SHP77 treated with DMSO at 0.1 percent for 48 hours (cell line): ENCODE results near the gene LYZ.
"Not testable (repeated sequence)": the region's sequence is repeated elsewhere in the genome, so short reads cannot be mapped to it uniquely, and the experiment has no call there.

Source experiments
- DNase-seq: peaks from one replicate; lab custom pipeline; 2025; lab: John Stamatoyannopoulos, UW

LYZ gene

DNA sequence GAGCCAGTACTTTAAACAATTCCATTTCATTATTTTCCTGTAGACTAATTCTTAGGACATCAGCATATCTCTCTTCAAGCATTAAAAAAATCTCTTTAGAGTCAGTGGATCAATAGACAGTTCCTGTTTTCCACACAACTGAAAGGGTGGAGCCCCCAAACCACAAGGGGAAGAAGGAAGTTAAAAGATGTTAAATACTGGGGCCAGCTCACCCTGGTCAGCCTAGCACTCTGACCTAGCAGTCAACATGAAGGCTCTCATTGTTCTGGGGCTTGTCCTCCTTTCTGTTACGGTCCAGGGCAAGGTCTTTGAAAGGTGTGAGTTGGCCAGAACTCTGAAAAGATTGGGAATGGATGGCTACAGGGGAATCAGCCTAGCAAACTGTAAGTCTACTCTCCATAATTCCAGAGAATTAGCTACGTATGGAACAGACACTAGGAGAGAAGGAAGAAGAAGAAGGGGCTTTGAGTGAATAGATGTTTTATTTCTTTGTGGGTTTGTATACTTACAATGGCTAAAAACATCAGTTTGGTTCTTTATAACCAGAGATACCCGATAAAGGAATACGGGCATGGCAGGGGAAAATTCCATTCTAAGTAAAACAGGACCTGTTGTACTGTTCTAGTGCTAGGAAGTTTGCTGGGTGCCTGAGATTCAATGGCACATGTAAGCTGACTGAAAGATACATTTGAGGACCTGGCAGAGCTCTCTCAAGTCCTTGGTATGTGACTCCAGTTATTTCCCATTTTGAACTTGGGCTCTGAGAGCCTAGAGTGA, at the start of gene LYZ:
Gene LYZ (plus strand): TSS at position 220 of the 777 bp plus-strand sequence. CDS start 28 bp downstream, at position 248.
- no peak for DNase-seq

- no peak for DNase-seq
These were observed 49.2 kb upstream of the LYZ start for GRCh38 chr12:69298947-69299346.

DNA sequence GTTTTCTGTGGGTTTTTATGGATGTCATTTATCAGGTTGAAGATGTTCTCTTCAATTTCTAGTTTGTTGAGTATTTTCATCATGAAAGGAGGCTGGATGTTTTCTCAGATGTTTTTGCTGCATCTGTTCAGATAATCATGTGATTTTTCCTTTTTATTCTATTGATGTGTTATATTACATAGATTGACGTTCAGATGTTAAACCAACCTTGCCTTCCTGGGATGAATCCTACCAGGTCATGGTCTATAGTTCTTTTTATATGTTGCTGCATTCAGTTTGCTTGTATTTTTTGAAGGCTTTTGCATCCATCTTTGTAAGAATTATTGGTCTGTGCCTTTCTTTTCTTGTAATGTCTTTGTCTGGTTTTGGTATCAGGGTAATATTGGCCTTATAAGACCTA, 43.9 kb upstream of the LYZ start:
- no peak for DNase-seq

DNA sequence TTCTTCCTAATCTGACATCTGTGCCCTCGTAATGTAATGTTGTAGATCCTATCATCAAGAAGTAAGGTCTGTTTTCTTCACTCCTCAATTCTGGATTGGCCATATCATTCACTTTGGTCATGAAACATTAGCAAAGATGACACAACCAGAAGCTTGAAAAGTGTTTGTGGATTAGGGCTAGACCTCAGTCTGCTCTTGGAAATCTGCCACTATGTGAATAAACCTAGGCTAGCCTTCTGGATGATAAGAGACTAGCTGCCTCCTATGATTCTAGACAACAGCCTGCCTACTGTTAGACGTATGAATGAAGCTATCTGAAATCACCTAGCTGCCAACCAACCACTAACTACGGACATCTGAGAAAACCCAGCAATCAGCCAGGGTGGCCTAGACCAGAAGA, 38.7 kb upstream of the LYZ start:
- no peak for DNase-seq

- DNase-seq, result no peak
These were observed 35.0 kb upstream of the LYZ start for GRCh38 chr12:69313209-69313608.

DNA sequence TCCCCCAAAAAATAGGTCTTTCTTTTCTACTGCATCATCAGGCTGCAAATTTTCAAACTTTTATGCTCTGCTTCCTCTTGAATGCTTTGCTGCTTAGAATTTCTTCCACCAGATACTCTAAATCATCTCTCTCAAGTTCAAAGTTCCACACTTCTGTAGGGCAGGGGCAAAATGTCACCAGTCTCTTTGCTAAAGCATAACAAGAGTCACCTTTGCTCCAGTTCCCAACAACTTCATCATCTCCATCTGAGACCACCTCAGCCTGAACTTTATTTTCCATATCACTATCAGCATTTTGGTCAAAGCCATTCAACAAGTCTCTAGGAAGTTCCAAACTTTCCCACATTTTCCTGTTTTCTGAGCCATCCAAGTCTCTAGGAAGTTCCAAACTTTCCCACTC, 31.4 kb upstream of the LYZ start:
- DNase-seq, result not testable (repeated sequence)

- DNase-seq, result not testable (repeated sequence)
These were observed 30.9 kb upstream of the LYZ start for GRCh38 chr12:69317233-69317632.

- DNase-seq, result no peak
These were observed 30.0 kb upstream of the LYZ start for GRCh38 chr12:69318225-69318624.

DNA sequence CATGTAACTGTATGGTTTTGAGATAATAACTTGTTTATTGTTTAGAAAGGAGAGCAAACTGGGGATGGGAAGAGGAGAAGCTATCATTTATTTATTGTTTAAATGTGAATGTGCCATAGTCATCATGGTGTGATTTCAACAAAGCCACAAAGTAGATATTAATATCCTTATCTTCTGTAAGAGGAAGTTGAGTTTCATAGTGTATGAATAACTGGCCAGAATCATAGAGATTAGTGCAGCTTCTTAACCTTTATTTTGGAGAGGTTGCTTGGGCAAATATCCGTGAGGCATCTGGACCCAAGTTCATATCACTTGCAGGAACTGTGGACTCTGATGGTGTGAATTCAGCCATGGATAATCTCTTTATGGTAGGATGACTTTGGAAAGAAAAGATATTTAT, 26.8 kb upstream of the LYZ start:
- DNase-seq, result no peak

GRCh38 chr12:69324797-69325466, 23.2 kb upstream of the LYZ start:
- no peak for DNase-seq

GRCh38 chr12:69328426-69328825, 19.8 kb upstream of the LYZ start:
- DNase-seq, result no peak

DNA sequence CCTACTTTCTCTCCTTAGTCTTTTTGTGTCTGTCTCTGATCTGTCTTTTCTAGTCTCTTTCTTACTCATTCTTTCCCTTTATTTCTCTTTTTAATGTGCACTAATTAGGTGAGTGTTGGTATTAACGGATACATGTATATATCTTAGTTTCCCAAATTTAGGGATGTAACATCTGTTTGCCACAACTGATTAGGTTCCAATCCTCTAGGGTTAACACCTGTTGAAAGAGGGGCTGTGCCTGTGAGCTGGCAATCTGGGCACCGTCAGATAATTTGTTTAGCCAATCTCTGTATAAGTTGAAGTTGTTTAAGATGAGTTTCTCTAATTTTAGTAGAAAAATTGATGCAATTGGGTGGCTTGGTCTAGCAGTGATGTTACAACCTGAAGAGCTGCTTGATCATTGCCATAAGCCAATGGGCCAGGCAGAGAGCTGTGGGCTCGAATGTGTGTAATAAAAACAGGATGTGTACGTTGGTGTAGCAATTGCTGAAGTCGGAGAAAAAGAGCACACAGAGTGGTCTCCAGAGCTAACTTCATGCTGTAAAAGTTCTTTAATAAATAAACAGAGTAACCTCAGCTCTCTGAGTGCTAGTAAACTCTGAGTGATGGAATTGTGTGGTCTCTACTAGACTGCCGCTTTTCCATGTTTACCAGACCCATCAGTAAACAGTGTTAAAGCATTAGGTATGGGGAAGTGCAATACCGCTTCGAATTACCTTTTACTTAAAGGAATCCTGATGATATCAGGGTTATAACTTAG, 18.3 kb upstream of the LYZ start:
- no peak for DNase-seq

DNA sequence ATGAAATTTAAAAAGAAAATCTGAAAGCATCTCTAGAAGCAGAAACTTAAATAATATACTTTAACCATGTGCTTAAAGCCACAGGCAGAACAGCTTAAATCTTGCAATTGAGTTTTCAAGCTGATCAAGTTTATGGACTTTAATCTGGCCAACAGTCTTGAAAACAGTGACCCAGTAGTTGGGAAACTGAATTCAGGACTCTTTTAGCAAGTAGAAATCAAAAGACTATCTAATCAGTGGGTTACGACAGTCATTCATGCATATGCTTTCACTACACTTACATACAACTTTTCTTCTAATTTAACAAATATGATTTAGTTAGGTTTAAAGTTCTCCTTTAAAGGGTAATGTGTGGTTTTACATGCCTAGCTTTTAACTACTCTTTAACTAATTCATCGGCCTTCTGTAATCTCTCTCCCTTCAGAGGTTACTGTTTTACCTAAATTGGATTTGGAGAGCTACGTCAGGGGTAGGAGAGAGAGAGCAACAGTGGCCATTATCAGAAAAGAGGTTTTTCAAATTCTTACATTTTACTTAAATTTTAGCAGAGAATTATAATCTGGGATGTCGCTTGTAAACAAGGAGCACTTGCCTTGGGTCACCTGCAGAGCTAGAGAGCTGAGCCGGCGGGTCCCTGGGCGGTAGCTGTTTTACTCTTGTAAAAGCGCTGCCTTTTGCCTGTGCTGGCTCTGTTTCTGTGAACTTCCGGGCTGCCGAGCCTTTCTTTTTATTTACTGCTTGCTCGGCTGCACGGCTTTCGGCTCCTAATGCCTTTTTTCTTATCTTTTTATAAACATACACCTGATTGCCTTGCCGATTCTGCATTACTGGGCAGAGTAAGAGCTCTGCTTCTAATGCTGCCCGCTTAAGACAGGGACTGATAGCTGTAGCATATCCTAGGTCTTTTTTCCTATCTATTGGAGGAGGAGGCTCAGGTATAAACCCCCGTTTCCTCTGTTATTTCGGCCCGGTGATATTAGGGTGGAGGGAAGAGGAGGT, 17.4 kb upstream of the LYZ start:
- no peak for DNase-seq

DNA sequence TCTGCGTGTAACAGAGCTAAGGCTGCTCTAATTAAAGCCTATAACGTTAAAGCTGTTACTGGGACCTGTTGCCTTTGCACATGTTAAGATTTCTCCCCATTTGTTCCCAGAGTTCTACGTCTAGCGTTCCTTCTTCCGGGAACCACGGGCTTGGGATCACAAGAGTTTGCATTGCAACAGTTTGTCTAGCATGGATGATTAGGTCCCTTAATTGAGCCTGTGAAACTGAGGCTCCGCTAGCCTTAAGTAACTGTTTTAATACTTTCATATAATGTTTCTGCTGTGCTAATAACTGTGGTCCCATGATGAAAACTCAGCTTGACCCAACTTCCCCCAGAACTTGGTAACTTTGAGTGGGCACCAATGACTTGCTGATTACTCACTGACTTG, 16.7 kb upstream of the LYZ start:
- DNase-seq, result no peak

DNA sequence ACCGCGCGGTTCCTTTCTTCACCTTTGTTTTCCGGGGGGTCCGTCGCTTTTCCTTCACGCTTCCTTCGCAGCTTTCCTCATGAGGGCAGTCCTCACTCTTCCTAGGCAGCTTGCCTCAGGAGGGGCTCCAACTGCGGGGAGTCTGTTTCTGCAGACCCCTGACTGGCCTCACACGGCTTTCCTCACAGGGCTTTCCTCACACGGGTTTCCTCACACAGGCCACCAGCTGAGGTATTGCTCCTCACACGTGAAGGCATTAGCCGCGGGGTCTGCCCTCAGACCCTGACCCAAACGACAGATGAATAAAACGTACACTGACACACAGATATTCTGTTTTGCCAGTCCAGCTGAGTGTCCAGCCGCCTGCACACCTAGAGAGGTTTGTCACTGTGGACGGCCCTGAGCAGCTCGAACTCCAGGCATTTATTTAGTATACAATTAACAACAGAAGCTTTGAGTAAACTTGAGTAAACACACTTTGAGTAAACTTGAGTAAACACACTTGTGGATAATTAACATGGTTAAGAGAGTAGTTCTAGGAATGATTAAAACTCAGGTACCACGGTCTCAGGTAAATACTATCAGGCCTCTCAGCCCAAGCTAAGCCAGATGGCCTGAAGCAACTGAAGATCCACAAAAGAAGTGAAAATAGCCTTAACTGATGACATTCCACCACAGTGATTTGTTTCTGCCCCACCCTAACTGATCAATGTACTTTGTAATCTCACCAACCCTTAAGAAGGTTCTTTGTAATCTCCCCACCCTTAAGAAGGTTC, 16.1 kb upstream of the LYZ start:
- no peak for DNase-seq

- DNase-seq, result no peak
These were observed 15.3 kb upstream of the LYZ start for GRCh38 chr12:69332815-69333358.

- DNase-seq, result no peak
These were observed 14.0 kb upstream of the LYZ start for GRCh38 chr12:69334158-69334557.

DNA sequence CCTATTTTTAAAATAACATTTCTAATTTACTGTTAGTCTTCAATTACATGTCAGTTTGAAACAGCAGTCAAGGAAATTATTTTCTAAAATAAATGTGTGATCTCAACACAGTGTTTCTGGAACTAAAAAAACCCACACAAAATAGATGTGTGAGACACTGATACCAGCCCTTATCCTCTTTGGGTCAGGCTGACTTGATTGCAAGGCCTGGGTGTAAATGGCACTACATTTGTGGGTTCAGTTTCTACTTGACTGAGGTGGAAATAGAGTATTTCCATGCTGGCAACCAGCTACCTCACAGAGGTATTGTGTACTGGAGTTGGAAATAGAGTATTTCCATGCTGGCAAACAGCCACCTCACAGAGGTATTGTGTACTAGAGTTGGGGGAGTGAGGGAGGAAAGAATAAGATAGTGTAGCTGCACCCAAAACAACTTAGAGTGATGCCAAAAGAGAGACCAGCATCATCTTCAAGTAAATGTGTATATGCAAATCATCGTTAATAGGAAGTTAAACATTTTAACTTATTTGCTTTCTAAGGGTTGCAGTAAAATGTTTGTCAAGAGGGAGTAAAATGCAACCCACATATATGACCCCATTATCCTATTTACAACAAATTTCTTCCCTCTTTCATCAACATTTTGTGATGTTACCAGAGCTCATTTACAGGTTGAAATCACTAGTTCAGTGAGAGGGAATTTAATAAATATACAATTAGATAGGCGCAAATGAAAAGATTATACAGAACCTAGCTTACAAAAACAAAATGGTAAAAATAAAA, 10.7 kb upstream of the LYZ start:
- DNase-seq, result no peak

GRCh38 chr12:69338120-69338859, 9.9 kb upstream of the LYZ start:
- DNase-seq, result no peak
